ENCODE data around the gene KIAA0232. TPM values are rescaled to one million over a fixed set of nuclear protein-coding genes. Genes with fewer than 3 reads are reported as not detected.

Gene KIAA0232
- polyA plus RNA-seq, 1 donor from 2014 or later, result 57.6 TPM

- no peaks in the 10 kb centered on the region for H3K27me3 ChIP-seq (ENCODE audit: insufficient read depth, low read depth, low read length)
- no peaks in the 10 kb centered on the region for H3K9me2 ChIP-seq (ENCODE audit: insufficient read depth, low read length)
- no peaks in the 10 kb centered on the region for H3K36me3 ChIP-seq (ENCODE audit: insufficient read depth, low read length)
- no peaks in the 10 kb centered on the region for H3F3A ChIP-seq (ENCODE audit: insufficient read depth, low read length, poor library complexity, severe bottlenecking)
- no peak overlapping the region for H3K27ac ChIP-seq (ENCODE audit: low read length)
- peaks cover 13% of the 10 kb centered on the region for H3K79me2 ChIP-seq (replicated peaks; ENCODE audit: insufficient read depth, low read length)
- no peak overlapping the region for H3K4me3 ChIP-seq (ENCODE audit: low read length)
- H4K20me1 ChIP-seq (ENCODE audit: insufficient read depth), result no peaks in the 10 kb centered on the region
- H2AFZ ChIP-seq (ENCODE audit: low read depth, low read length), result no peak overlapping the region
- H3K4me2 ChIP-seq (ENCODE audit: low read length), result no peak overlapping the region
- no peak for TF ChIP-seq TAF1 (IDR thresholded peaks at IDR 0.05; ENCODE audit: low read depth)
- TF ChIP-seq RAD21 (conservative IDR thresholded peaks at IDR 0.05), result no peak
- no peak for TF ChIP-seq MXI1 (conservative IDR thresholded peaks at IDR 0.05; ENCODE audit: poor library complexity, severe bottlenecking)
- TF ChIP-seq REST (IDR thresholded peaks at IDR 0.05; ENCODE audit: borderline replicate concordance), result no peak
- no peak for TF ChIP-seq POLR2AphosphoS5 (IDR thresholded peaks at IDR 0.05)
- no peak for TF ChIP-seq EZH2 (IDR thresholded peaks at IDR 0.05; ENCODE audit: borderline replicate concordance, insufficient read depth, low read length, poor library complexity, severe bottlenecking)
- TF ChIP-seq SMC3 (conservative IDR thresholded peaks at IDR 0.05; ENCODE audit: poor library complexity), result no peak
- TF ChIP-seq EP300 (conservative IDR thresholded peaks at IDR 0.05; ENCODE audit: poor library complexity, severe bottlenecking), result no peak
- TF ChIP-seq, protein P1, sequence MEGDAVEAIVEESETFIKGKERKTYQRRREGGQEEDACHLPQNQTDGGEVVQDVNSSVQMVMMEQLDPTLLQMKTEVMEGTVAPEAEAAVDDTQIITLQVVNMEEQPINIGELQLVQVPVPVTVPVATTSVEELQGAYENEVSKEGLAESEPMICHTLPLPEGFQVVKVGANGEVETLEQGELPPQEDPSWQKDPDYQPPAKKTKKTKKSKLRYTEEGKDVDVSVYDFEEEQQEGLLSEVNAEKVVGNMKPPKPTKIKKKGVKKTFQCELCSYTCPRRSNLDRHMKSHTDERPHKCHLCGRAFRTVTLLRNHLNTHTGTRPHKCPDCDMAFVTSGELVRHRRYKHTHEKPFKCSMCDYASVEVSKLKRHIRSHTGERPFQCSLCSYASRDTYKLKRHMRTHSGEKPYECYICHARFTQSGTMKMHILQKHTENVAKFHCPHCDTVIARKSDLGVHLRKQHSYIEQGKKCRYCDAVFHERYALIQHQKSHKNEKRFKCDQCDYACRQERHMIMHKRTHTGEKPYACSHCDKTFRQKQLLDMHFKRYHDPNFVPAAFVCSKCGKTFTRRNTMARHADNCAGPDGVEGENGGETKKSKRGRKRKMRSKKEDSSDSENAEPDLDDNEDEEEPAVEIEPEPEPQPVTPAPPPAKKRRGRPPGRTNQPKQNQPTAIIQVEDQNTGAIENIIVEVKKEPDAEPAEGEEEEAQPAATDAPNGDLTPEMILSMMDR (IDR thresholded peaks at IDR 0.05; ENCODE audit: poor library complexity, severe bottlenecking), result no peak
- no peak overlapping the region for H3K9ac ChIP-seq (ENCODE audit: low read length)
- H3K9me3 ChIP-seq (ENCODE audit: low read length), result no peaks in the 10 kb centered on the region
These were observed 129.9 kb downstream of the KIAA0232 start for GRCh38 chr4:6912441-6912840.

GRCh38 chr4:6913350-6913905 lies 130.9 kb downstream of the KIAA0232 start:
- no peaks in the 10 kb centered on the region for H4K20me1 ChIP-seq (ENCODE audit: insufficient read depth)
- no peak overlapping the region for H3K27ac ChIP-seq (ENCODE audit: low read length)
- H3K4me3 ChIP-seq (ENCODE audit: low read length), result no peak overlapping the region
- H3K9ac ChIP-seq (ENCODE audit: low read length), result no peak overlapping the region
- no peaks in the 10 kb centered on the region for H3K27me3 ChIP-seq (ENCODE audit: insufficient read depth, low read depth, low read length)
- H3K9me2 ChIP-seq (ENCODE audit: insufficient read depth, low read length), result no peaks in the 10 kb centered on the region
- H3K9me3 ChIP-seq (ENCODE audit: low read length), result no peaks in the 10 kb centered on the region
- peaks cover 13% of the 10 kb centered on the region for H3K79me2 ChIP-seq (replicated peaks; ENCODE audit: insufficient read depth, low read length)
- TF ChIP-seq POLR2AphosphoS5 (IDR thresholded peaks at IDR 0.05), result no peak
- no peak for TF ChIP-seq REST (IDR thresholded peaks at IDR 0.05; ENCODE audit: borderline replicate concordance)
- no peak for TF ChIP-seq EZH2 (IDR thresholded peaks at IDR 0.05; ENCODE audit: borderline replicate concordance, insufficient read depth, low read length, poor library complexity, severe bottlenecking)
- TF ChIP-seq MXI1 (conservative IDR thresholded peaks at IDR 0.05; ENCODE audit: poor library complexity, severe bottlenecking), result no peak
- TF ChIP-seq, protein P1 (IDR thresholded peaks at IDR 0.05; ENCODE audit: poor library complexity, severe bottlenecking), result no peak
- no peak for TF ChIP-seq SMC3 (conservative IDR thresholded peaks at IDR 0.05; ENCODE audit: poor library complexity)
- no peak for TF ChIP-seq RAD21 (conservative IDR thresholded peaks at IDR 0.05)
- no peak for TF ChIP-seq TAF1 (IDR thresholded peaks at IDR 0.05; ENCODE audit: low read depth)
- no peak for TF ChIP-seq EP300 (conservative IDR thresholded peaks at IDR 0.05; ENCODE audit: poor library complexity, severe bottlenecking)
- H2AFZ ChIP-seq (ENCODE audit: low read depth, low read length), result no peak overlapping the region
- no peak overlapping the region for H3K4me2 ChIP-seq (ENCODE audit: low read length)
- no peaks in the 10 kb centered on the region for H3K36me3 ChIP-seq (ENCODE audit: insufficient read depth, low read length)
- H3F3A ChIP-seq (ENCODE audit: insufficient read depth, low read length, poor library complexity, severe bottlenecking), result no peaks in the 10 kb centered on the region

Measured in neural cell (in vitro differentiated cells).